Suprapubic skin (tissue), 3 donors: ENCODE measurements around the gene PTPRF.

ENCODE experiments used
- POLR2AphosphoS5 ChIP-seq, 3 donors: sonication (generic); formaldehyde crosslinking; IDR thresholded peaks; one replicate each; pipeline ENCODE4 v1.6.1; 2017; ENCODE audit warnings: antibody characterized with exemption in 3 of 3
- TF ChIP-seq, protein P1 (sequence below), 2 donors: fragments of 200-600 bp in 1 of 2; fragments of 450-650 bp in 1 of 2; sonication (generic) in 1 of 2; IDR thresholded peaks; one replicate each; pipeline ENCODE4 v1.5.1; 2016 to 2019; ENCODE audit warnings: antibody characterized with exemption in 2 of 2, mild to moderate bottlenecking in 1 of 2, moderate library complexity in 1 of 2

DNA sequence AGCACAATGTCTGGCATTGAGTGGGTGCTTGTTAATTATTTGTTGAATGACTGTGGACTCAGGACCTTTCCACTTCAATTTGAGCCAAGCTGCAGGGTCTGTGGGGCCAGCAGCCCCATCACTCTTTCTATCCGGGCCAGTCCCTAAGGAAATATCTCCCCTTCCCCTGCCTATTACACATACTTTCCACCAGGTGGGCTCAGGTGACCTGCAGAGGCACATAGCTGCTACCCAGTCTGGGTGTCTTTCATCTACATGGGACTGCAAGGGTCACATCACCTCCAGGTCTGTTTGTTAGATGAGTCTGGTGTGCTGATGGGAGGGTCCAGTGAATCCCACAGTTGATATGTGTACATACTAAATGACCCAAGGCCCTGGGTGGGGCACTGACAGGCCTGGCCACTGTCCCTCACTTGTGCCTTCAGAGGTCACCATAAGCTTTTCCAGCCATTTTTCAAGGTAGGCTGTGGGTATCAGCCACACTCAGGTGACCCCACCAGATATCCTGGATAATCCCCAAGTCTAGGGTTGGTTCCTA lies 59.8 kb downstream of the PTPRF start:
- no peak for TF ChIP-seq POLR2AphosphoS5 (IDR thresholded peaks at IDR 0.05)
- TF ChIP-seq, protein P1, sequence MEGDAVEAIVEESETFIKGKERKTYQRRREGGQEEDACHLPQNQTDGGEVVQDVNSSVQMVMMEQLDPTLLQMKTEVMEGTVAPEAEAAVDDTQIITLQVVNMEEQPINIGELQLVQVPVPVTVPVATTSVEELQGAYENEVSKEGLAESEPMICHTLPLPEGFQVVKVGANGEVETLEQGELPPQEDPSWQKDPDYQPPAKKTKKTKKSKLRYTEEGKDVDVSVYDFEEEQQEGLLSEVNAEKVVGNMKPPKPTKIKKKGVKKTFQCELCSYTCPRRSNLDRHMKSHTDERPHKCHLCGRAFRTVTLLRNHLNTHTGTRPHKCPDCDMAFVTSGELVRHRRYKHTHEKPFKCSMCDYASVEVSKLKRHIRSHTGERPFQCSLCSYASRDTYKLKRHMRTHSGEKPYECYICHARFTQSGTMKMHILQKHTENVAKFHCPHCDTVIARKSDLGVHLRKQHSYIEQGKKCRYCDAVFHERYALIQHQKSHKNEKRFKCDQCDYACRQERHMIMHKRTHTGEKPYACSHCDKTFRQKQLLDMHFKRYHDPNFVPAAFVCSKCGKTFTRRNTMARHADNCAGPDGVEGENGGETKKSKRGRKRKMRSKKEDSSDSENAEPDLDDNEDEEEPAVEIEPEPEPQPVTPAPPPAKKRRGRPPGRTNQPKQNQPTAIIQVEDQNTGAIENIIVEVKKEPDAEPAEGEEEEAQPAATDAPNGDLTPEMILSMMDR (IDR thresholded peaks at IDR 0.05) = no peak
